ENCODE measurements around the gene FNDC3B. TPM values are rescaled to one million over a fixed set of nuclear protein-coding genes. Genes with fewer than 3 reads are reported as not detected.

Gene FNDC3B
- total RNA-seq, 2 experiments from 2014 or later, result 11.5 to 12.3 TPM

DNA sequence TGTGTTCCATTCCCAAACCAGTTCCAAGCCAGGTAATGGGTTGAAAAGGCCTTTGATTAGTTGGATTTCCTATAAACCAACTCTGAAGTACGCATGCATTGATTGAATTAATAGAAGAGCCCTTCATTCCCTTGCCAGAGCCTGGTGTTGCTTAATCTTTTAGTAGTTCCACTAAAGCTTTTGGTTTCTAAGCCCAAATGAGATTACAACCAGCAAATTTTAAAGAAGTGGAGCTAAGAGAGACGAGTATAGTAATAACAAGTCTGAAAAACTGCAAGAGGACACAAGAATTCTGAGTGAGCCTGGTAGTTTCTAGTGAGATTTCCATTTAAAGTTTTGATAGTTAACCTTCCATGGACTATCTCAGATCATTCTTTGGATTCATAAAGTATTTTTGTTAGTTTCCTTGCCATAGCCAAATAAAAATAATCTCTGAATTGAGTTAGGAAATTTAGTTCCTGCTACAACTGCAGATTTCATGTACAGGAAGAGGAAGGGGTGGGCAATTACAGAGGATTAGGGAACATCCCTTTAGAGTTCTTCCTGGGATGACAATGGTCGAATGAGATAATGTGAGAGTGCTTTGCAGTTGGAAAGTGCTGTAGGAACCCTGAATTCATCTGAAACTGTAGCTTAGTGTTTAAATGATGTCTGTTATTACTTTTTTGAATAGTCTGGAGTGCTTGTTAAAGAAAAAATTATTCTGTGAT is 136.8 kb downstream of the FNDC3B start:
- no peak for DNase-seq
- CTCF ChIA-PET, result no interaction called here
- Mint-ChIP-seq H3K9me3 (ENCODE audit: insufficient read depth) (no peaks in the 10 kb centered on the region), H3K36me3 (ENCODE audit: low read depth) (no peaks in the 10 kb centered on the region), H3K4me1 (ENCODE audit: low read depth) (no peaks in the 10 kb centered on the region), H3K27me3 (ENCODE audit: low read depth) (no peaks in the 10 kb centered on the region), H3K27ac (no peak overlapping the region), H3K4me3 (no peak overlapping the region)
- POLR2A ChIA-PET, result no interaction called here
- ATAC-seq, result no peak

DNA sequence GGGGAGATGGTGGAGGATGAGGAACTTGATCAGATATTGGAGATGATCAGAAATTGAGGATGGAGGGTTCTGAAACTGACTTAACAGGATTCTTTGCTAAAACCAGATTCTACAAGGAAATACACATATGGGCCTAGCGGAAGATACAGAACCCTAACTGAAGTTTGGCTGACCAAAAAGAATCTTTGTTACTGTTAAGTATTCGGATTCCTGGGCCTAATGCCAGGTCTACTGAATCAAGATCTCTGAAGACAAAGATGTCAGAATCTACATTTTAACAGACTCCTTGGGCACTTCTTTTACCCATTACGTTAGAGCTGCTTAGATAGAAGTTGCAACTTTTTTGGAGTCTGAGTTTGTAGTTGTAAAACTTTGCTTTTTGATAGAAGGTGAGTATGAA is 137.7 kb downstream of the FNDC3B start:
- no peak for DNase-seq
- Mint-ChIP-seq H3K36me3 (ENCODE audit: low read depth) (no peaks in the 10 kb centered on the region), H3K27ac (no peak overlapping the region), H3K9me3 (ENCODE audit: insufficient read depth) (no peaks in the 10 kb centered on the region), H3K4me1 (ENCODE audit: low read depth) (peaks cover 3% of the 10 kb centered on the region), H3K4me3 (no peak overlapping the region), H3K27me3 (ENCODE audit: low read depth) (no peaks in the 10 kb centered on the region)
- POLR2A ChIA-PET, result no interaction called here
- no peak for ATAC-seq
- CTCF ChIA-PET, result interaction anchor here (1.3 kb wide), 1 partner anchor 70 kb away, joined by 3 read pairs; no protein-coding TSS in a partner anchor

DNA sequence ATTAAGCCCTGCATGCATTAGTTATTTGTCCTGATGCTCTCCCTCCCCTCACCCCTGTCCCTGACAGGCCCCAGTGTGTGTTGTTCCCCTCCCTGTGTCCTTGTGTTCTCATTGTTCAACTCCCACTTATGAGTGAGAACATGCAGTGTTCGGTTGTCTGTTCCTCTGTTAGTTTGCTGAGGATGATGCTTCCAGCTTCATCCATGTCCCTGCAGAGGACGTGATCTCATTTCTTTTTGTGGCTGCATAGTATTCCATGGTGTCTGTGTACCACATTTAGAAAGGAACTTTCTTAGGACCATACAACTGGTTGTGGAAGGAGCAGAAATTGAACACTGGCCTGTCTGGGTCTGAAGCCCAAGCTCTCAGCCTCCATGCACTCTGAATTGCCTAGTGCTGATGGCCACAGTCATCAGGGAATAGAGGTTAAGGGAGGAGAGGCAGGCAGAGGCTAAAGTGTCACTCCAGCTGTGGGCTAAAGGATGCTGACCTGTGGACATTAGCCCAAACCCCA is 138.5 kb downstream of the FNDC3B start:
- Mint-ChIP-seq H3K36me3 (ENCODE audit: low read depth) (no peaks in the 10 kb centered on the region), H3K27ac (no peak overlapping the region), H3K4me1 (ENCODE audit: low read depth) (peaks cover 4% of the 10 kb centered on the region), H3K9me3 (ENCODE audit: insufficient read depth) (no peaks in the 10 kb centered on the region), H3K4me3 (no peak overlapping the region), H3K27me3 (ENCODE audit: low read depth) (no peaks in the 10 kb centered on the region)
- POLR2A ChIA-PET, result no interaction called here
- DNase-seq (no peak), ATAC-seq (no peak)
- CTCF ChIA-PET, result interaction anchor here (1.3 kb wide), 1 partner anchor 70 kb away, joined by 3 read pairs; no protein-coding TSS in a partner anchor

DNA sequence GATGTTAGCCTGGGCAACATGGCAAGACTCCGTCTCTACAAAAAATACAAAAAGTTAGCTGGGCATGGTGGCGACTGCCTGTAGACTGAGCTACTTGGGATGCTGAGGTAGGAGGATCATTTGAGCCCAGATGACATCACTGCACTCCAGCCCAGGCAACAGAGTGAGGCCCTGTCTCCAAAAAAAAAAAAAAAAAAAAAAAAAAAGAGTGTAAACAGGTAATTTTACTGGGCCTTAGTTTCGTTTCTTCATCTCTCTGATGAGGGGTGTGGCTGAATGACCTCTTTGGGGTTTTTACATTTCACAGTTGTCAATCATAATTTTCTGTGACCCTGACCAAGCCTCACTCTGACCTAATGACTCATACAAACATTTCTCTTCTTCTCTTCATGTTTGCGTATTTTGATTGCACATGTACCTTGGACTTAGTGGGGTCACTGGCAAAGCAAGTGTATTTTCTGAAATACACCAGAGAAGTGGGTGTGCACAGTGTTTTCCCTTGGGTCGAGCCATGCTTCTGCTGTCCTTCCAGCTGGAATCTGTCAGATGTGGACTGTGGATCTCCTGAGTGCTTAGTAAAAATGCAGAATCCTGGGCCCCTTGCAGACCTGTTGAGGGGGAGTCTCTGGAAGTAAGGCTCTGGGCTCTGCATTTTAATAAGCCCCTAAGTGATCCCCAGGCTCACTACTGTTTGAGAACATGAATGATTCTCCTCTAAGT is 140.5 kb downstream of the FNDC3B start:
- no peak for DNase-seq
- H3K27ac Mint-ChIP-seq, result no peak overlapping the region
- ChIA-PET CTCF (no interaction called here), POLR2A (no interaction called here)
- peaks cover 4% of the 10 kb centered on the region for H3K4me1 Mint-ChIP-seq (ENCODE audit: low read depth)
- ATAC-seq, result no peak
- H3K9me3 Mint-ChIP-seq (ENCODE audit: insufficient read depth), result no peaks in the 10 kb centered on the region
- no peaks in the 10 kb centered on the region for H3K36me3 Mint-ChIP-seq (ENCODE audit: low read depth)
- H3K4me3 Mint-ChIP-seq, result no peak overlapping the region
- H3K27me3 Mint-ChIP-seq (ENCODE audit: low read depth), result no peaks in the 10 kb centered on the region

DNA sequence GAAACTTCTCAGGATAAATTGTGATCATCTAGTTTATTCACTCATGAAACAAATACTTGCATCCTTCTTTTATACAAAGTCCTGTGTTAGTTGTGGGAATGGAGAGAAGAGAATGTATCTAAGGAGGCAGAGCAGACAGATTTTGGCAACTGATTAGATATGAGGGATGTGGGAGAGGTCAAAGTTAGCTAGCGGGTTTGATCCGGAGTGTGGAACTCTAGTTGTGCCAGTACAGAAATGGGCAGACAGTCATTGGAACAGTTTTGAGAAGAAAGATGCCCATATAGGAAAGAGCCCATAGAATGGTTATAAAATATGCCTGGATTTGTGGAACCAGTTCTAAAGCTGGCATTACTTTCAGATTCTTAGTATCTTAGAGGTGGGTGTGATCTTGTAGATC is 141.1 kb downstream of the FNDC3B start:
- POLR2A ChIA-PET, result interaction anchor here (0.6 kb wide), 1 partner anchor 83 kb away, joined by 3 read pairs; no protein-coding TSS in a partner anchor
- no peak overlapping the region for H3K4me3 Mint-ChIP-seq

DNA sequence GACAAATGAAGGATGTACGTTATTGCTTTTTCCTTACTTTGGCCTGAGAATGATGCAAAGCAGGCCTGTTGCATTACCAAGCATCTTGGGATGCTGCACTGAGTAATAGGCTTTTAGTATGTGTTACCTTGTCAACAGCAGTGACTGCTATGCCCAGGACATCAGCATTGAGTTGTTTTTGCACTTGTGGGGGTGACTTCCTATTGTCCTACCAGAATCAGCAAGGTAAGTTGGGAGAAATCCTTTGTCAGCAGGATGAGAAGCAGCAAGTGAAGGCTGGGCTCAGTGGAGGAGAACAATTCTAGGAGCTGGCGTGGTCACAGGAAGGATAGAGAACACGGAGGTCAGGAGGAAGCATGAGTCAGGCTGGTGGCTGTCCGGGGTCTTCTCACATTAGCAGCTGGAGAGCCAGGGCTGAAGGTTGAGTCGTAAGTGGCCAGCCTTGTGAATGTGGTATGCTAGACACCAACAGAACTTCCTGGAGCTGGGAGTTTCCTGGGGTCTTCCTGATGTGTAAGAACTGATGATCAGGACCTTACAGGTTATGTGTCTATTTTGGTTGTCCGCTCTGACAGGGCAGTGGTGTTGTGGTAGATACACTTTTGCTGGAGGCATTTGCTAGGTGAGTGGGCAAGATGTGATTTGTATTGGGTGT is 142.7 kb downstream of the FNDC3B start:
- H3K9me3 Mint-ChIP-seq (ENCODE audit: insufficient read depth), result no peaks in the 10 kb centered on the region
- no peaks in the 10 kb centered on the region for H3K27me3 Mint-ChIP-seq (ENCODE audit: low read depth)
- DNase-seq, result no peak
- no peak for ATAC-seq
- no peaks in the 10 kb centered on the region for H3K36me3 Mint-ChIP-seq (ENCODE audit: low read depth)
- H3K27ac Mint-ChIP-seq, result peak overlapping the region; percentile 8
- CTCF ChIA-PET, result interaction anchor here (0.5 kb wide), 1 partner anchor 14 kb away, joined by 3 read pairs; no protein-coding TSS in a partner anchor
- H3K4me3 Mint-ChIP-seq, result no peak overlapping the region
- H3K4me1 Mint-ChIP-seq (ENCODE audit: low read depth), result peaks cover 4% of the 10 kb centered on the region
- POLR2A ChIA-PET, result no interaction called here

More for the DNA sequence above, 141.1 kb downstream of the FNDC3B start:
- no peak for ATAC-seq
- H3K27ac Mint-ChIP-seq, result no peak overlapping the region
- H3K36me3 Mint-ChIP-seq (ENCODE audit: low read depth), result no peaks in the 10 kb centered on the region
- H3K9me3 Mint-ChIP-seq (ENCODE audit: insufficient read depth), result no peaks in the 10 kb centered on the region
- H3K27me3 Mint-ChIP-seq (ENCODE audit: low read depth), result no peaks in the 10 kb centered on the region
- DNase-seq, result no peak
- CTCF ChIA-PET, result no interaction called here
- peaks cover 4% of the 10 kb centered on the region for H3K4me1 Mint-ChIP-seq (ENCODE audit: low read depth)

DNA sequence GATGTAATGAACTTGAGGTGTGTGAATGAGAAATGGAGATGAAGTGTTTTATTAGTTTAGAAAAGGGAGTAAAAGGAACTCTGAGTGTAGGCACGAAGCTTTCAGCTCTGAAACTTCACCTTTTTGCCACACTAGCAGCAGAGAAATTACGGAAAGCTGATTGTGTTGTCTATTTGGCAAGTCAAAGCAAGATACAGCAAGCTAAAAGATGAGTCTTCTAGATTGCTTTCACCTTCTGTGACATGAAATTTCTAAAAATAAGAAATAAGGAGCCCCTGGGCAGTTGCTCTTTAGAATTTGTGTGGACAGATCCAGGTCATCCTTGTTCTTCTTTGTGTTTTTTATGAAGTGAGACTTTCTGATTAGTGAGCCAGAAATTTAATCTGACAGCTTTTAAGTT is 143.4 kb downstream of the FNDC3B start:
- POLR2A ChIA-PET, result no interaction called here
- H3K9me3 Mint-ChIP-seq (ENCODE audit: insufficient read depth), result no peaks in the 10 kb centered on the region
- DNase-seq (no peak), ATAC-seq (no peak)
- H3K4me1 Mint-ChIP-seq (ENCODE audit: low read depth), result peaks cover 4% of the 10 kb centered on the region
- no peak overlapping the region for H3K4me3 Mint-ChIP-seq
- no peaks in the 10 kb centered on the region for H3K36me3 Mint-ChIP-seq (ENCODE audit: low read depth)
- no peak overlapping the region for H3K27ac Mint-ChIP-seq
- CTCF ChIA-PET, result no interaction called here
- H3K27me3 Mint-ChIP-seq (ENCODE audit: low read depth), result no peaks in the 10 kb centered on the region

DNA sequence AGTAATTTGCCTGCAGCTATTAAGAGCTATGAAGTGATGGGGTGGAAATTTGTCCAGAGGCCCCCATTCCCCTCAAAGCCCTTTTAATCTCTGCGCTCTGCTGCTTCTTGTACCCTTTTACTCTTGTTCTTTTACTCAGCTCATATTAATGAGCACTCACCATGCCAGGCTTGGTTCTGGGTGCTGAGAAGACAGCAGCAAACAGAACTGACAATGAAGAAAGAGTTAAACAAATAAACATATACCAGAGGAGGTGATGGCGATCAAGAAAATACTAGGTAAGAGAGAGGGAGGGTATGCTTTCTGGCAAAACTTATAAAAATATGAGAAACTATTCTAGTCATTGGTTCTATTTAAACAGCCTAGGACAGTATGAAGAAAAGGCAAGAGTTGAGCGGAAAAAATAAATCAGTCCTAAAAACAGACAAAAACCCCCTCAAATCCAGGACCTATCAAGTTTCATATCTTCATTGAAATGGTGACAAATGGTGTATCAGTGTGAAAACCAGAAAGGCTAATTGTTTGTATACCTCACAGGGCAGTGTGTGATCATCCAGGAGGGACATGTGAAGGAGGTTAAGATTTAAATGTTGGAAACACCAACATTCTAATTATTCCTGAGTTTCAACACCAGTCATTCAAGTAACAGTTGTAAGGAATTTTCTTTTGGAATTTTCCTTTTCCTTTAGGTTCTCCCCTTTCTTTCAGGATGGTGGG is 144.9 kb downstream of the FNDC3B start:
- Mint-ChIP-seq H3K4me3 (no peak overlapping the region), H3K4me1 (ENCODE audit: low read depth) (peaks cover 4% of the 10 kb centered on the region), H3K27ac (no peak overlapping the region), H3K27me3 (ENCODE audit: low read depth) (no peaks in the 10 kb centered on the region), H3K9me3 (ENCODE audit: insufficient read depth) (no peaks in the 10 kb centered on the region), H3K36me3 (ENCODE audit: low read depth) (no peaks in the 10 kb centered on the region)
- POLR2A ChIA-PET, result no interaction called here
- CTCF ChIA-PET, result interaction anchor here (1.0 kb wide), 1 partner anchor 148 kb away, joined by 3 read pairs; no protein-coding TSS in a partner anchor
- no peak for ATAC-seq
- DNase-seq, result no peak

DNA sequence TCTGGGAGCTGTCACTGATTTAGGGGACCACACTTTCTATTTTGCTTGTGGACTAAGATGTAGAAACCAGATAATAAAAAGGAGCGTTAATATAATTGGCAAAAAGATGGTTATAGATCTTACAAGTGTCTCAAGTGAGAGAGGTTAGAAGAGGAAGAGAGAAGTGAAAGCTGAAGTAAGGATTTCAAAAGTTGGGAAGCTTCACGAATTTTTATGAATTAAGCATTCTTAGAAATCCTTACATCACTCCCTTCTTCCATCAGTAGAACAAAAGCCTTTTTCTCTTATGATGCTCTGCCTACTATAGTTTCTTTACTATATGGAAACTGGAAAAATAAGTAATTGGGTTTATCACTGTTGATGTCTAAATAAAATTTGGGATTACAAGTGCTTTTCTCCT is 146.5 kb downstream of the FNDC3B start:
- Mint-ChIP-seq H3K4me3 (no peak overlapping the region), H3K9me3 (ENCODE audit: insufficient read depth) (no peaks in the 10 kb centered on the region), H3K36me3 (ENCODE audit: low read depth) (no peaks in the 10 kb centered on the region), H3K27me3 (ENCODE audit: low read depth) (no peaks in the 10 kb centered on the region), H3K27ac (no peak overlapping the region), H3K4me1 (ENCODE audit: low read depth) (peaks cover 4% of the 10 kb centered on the region)
- ATAC-seq, result no peak
- CTCF ChIA-PET, result no interaction called here
- POLR2A ChIA-PET, result no interaction called here
- no peak for DNase-seq

DNA sequence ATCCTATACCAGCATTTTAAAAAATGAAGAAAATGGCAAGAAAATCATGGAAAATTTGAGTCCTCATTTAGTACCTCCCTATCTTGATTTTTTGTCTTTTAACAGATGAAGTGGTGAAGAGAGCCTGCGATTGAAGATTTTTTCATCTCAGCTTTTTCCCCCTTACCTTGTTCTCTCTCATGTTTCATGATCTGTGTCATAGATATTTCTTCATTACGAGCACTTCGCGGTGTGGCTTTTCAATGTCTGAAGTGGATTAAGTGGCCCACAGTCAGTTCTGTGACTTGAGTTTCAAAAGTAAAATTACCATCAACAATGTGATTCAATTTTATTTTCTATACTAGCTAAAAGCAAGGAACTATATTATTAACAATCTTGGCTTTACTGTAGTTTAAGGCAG is 147.2 kb downstream of the FNDC3B start:
- POLR2A ChIA-PET, result no interaction called here
- CTCF ChIA-PET, result interaction anchor here (0.6 kb wide), 1 partner anchor 298 kb away, joined by 3 read pairs; no protein-coding TSS in a partner anchor
- no peak for DNase-seq
- Mint-ChIP-seq H3K27ac (no peak overlapping the region), H3K4me1 (ENCODE audit: low read depth) (peaks cover 4% of the 10 kb centered on the region), H3K27me3 (ENCODE audit: low read depth) (no peaks in the 10 kb centered on the region), H3K4me3 (no peak overlapping the region), H3K9me3 (ENCODE audit: insufficient read depth) (no peaks in the 10 kb centered on the region), H3K36me3 (ENCODE audit: low read depth) (no peaks in the 10 kb centered on the region)
- ATAC-seq, result no peak

DNA sequence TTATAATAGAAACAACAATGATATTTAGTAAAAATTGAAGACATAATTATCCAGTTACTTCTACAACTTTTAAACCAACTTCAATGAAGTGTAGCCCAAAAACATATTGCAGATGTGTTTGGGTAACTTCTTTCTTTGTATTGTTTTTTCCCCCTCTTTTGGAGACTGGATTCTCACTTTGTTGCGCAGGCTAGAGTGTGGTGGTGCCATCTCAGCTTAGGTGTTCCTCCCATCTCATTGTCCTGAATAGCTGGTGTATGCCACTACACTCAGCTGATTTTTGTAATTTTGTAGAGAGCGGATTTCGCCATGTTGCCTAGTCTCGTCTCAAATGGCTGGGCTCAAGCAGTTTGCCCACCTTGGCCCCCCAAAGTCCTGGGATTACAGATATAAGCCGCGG is 148.1 kb downstream of the FNDC3B start:
- H3K27ac Mint-ChIP-seq, result no peak overlapping the region
- CTCF ChIA-PET, result no interaction called here
- ATAC-seq (no peak), DNase-seq (no peak)
- no peaks in the 10 kb centered on the region for H3K9me3 Mint-ChIP-seq (ENCODE audit: insufficient read depth)
- H3K36me3 Mint-ChIP-seq (ENCODE audit: low read depth), result no peaks in the 10 kb centered on the region
- POLR2A ChIA-PET, result no interaction called here
- H3K4me3 Mint-ChIP-seq, result no peak overlapping the region
- H3K4me1 Mint-ChIP-seq (ENCODE audit: low read depth), result no peaks in the 10 kb centered on the region
- no peaks in the 10 kb centered on the region for H3K27me3 Mint-ChIP-seq (ENCODE audit: low read depth)

All from activated CD8-positive, alpha-beta T cell treated with anti-CD3 and anti-CD28 coated beads, Interleukin-2, amount 10 ng/mL, durations not matched to agents 7 days and 5 days (primary cell).